HG03060 (cell line): Measurements from ENCODE around the gene FRMD4A.

Experiments
- ATAC-seq: cut with Tn5 transposase; IDR thresholded peaks from one replicate; pipeline ENCODE4 v1.9.1; 2021; ENCODE audit warnings: low read depth, moderate number of reproducible peaks; ENCODE audit not compliant: unreplicated experiment

Gene FRMD4A

DNA sequence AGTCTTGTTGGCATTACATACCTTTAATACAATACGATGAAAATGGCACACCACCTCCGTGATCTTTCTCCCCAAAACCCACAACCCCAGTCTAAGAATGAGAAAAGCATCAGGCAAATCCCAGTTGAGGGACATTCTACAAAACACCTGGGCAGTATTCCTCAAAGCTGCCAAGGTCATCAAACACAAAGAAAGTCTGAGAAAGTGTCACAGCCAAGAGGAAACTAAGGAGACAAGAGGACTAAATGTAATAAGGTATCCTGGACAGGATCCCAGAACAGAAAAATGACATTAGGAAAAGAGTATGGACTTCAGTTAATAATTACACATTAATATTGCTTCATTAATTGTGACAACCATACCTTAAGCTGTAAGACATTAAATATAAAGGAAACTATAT, 14.5 kb upstream of the FRMD4A start:
- ATAC-seq = no peak

DNA sequence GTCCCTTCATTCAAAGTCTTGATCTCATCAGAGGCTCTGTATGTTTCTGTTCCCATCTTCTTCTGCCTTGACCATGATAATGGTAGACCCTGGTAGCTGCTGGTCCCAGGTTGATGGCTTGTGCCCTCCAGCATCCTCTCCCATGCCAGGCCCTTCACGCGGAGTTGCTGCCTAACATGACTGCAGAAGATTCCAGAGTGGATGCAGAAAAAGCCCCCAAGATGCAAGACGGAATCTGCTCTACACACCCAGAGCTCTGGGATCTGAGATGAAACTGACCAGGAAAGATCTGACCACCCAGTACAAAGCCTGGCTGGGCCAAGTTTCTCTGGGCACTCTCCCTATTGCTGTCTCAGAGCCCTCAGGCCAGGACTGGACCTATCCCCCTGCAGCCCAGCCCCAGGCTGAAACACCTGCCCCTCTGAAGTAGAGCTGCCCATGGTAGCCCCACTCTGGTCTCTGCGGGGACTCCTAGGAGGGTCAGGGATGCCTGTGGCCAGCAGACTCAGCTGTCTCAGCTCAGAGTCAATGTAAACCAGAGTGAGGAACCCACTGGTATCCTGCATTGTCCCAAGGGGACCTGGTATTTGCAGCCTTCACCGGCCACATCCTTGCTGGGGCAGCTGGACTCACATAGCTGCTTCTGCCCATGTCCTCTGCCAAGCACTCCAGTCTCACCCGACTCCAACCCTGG, 9.5 kb upstream of the FRMD4A start:
- ATAC-seq = no peak

DNA sequence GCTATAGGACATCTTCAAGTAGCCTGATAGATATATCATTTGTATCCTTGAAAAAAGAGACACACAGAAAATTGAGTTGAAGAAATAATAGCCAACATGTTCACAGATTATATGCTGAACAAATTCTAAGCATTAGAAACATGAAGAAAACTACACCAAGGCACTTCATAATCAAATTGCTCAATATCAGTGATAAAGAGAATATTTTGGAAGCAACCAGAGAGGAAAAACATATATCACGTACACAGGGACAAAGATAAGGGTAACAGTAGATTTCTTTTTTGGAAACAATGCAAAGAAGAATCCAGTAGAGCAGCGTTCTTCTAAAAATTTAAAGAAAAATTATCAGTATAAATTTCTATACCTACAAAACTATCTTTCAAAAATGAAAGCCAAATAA, 6.0 kb upstream of the FRMD4A start:
- ATAC-seq = no peak

DNA sequence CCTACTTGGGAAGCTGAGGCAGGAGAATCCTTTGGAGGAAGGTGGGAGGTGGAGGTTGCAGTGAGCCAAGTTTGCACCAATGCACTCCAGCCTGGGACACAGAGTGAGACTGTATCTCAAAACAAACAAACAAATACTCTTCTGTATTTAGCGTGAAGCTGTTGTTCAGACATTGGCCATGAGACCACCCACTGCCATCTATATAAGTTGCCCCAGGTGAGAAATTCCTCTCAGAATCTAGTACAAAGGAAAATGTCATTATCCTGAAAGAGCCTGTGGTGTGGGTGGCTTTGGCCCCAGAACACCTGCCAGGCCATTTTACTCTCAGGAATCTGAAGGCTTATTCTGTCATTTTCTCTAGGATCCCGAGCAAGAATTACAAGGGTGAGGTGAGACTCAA, 4.0 kb upstream of the FRMD4A start:
- no peak for ATAC-seq

DNA sequence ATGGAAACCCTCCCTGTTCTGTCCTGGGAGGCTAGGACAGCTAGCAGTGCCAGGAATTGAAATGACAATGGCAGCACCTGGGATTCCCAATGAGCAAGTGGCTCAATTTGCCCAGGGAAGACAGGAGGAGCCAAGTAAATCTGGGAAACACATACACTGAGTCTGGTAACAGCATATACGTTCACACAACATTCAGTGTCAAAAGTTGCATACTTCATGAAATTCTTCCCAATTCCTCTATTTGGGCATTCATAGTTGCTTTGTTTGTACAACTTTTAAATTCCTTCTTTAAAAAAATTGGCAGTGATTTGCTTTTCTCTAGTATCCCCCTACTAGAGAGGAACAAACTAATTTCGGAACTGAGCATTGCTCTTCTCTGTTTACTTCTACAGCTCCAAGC, 2.9 kb upstream of the FRMD4A start:
- ATAC-seq = no peak

DNA sequence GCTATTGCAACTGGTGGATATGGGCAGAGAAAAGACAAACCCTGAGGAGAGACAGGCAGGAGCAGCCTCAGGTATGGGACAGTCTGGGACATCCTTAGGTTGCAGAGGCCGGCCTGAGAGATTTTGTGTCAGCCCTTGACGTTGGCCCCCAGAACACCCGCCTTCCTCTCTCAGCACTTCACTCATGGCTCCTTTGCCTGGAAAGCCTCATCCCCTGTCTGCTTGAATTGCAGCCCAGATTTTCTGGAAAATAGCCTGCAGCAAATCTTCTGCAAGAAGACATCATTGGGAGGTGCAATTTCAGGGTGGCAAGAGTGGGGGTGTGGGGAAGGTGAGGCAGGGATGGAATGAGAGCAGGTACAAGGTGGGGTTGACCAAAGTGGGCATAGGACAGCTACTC, 2.2 kb upstream of the FRMD4A start:
- ATAC-seq = no peak

DNA sequence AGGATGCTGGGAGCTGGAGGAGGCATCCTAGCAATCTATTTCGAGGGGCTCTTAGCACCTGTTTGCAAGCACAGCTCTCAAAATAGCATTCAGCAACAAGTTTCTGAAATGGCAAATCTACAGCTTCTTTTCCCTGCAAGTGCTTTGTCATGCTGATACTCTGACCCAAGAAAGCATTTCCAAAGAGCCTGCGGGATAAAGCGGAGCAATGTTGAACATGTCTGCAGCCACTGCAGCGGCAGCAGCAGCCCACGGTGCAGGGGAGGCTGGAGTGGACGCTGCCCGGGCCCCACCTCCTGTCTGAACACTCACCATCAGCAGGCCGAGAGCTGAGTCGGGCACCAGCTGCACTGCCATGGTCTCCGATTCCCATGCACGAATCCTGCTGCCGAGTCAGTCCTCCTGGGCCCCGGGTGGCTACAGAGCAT, 964 bp downstream of the FRMD4A start:
- ATAC-seq = no peak

DNA sequence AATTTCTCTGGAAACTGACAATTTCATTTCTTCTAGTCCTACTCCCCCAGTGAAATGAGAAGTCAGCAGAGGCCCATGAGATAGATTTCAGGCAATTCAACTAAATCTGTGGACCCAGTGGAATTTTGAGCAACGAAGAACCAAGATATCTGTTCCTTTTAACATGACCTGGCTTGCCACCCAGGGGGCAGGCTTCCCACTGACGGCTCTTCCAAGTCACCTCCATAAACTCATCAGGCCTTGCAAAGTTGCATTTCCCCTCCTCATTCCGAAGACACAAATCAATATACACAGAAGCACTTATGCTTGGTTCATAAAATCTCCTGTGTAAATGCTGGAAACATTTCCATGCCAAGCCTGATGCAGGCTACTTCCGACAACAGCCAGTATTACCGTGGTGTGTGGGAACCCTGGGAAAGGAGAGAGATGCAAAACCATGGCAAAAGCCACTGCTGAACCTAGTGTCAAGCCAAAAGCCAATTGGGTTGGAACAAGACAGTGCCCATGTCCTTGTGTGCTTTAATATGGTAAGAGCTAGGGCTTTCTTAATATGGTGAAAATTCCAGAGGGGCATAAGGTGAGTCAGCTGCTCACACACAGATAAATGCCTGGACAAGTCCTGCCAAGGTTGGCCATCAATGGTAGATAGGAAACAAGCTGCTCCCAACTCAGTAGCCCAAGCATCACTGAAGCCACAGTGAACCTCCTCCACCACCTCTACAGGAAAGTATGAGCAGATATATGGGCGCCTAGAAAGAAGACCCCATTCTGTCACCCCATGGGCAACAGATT, 1.6 kb downstream of the FRMD4A start:
- ATAC-seq = no peak

DNA sequence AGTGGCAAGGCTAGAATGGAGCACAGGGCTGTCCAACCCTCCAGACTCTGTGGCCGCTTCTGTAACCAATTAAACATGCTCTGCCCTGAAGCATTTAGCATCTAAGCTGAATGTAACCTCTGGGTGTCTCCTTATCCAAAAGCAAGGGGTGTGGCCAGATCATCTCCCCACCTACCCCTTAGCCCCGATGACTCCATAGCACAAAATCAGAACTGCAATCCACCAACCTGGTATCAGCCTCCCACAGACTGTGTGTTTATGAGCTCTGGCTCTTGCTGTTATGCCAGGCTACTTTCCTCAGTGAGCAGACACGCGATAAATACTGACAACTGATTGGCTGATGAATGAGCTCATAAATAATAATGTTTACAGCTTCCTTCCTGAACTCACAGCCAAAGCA, 3.2 kb downstream of the FRMD4A start:
- no peak for ATAC-seq

DNA sequence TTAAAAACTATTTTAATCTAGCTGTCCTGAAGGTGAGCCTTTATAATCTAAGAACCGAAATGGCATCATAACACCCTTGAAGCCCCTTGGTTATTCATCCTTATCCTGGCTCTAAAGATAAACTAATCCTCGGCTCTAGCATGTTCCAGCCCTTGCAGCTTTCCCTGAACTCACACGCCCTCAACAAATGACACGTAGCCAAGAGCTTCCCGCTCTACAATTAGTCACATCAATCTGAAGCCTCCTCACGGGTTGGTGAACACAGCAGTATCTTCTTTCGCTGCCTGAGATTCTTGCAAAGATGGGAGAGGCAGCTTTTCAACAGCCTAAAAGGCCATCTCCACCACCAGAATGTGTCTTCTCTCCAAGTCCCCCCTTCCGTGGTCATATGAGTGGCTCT, 4.1 kb downstream of the FRMD4A start:
- ATAC-seq = no peak

DNA sequence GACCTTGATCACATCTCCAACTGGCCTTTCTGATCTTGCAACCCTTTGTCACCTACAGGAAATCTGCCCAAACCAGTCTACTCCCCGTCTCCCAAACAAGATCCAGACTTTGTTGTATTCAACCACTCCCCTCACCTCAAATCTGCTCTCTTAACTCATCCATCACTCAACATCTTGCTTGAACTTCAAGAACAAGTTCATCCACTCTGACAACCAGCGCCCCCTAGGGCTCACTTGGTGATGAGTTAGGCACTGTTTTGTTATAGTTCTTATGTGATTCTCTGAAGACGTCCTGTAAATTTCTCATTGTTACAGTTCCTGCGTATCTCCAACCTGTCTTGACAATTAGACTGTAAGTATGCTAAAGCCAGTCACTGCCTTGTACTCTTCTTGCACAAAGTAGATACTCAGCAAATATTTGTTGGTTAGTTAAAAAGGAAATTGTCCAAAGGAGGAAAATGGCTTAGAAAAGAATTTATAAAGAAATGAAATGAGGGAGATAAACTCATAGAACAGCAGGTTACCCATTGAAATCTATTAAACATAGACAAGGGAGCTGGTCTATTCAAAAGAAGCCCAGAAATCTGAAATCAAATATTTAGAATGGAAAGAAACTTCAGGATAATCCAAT, 5.3 kb downstream of the FRMD4A start:
- ATAC-seq = no peak

DNA sequence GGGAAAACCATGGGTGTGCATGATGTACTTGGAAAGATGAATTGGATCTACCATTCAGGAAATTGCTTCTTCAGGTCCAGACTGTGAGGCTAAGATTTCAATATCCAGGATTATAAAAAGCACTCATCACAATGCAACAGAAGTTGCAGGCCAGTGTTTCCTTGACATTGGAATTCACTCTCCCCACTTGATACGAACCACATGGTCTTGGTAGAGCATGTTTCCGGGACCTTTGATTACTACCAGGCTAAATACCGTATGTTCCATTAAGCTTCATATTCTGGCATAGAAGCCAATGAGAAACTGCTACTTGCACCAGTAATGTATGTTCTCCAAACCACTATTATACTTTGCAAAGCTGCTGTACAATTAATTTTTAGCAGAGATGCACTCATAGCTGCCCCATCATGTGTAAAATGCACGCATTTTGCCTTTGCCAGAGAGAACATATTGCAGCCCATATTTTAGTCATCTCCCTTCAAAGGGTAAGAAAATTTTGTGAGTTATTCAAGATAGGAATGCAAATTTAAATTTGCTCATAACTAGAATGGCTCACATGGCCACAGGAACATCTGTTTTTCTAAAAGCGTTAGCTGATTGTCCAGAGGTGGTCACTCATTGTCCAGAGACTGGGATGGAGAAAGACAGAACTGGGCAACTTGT, 8.1 kb downstream of the FRMD4A start:
- no peak for ATAC-seq

DNA sequence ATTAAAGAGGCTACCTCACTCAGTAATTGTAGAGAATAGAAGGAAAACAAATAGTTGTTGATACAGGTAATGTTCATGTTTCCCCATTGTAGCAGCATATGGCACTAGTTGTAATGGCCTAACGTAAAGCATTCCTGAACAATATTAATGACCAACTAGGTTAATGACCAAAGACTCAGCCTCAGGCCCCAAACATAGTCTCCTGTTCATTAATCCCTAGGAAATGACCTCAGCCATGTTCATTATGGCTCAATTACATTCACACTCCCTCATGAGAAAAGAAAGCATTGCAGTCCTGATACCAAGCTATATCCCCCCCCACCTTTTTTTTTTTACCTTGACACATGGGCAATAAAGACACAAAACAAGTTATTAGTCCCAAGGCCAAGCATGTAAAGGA, 12.7 kb downstream of the FRMD4A start:
- no peak for ATAC-seq

DNA sequence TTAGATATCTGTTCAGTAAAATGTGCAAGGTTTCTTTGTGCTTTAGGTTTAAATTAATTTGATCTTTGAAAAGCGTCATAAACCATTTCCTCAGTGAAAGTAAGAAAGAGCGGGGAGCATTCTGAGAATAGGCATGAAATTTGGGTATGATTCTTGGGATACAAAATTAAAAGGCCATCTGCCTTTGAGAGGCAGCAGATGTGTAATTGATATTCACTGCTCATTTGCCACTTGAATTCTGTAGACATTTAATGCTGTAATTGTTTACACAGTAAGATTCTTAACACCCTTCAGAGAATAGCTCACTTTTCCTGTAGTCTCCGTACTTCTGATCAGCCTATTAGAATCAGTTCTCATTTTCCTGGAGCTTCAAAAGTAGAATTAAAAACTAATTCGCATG, 18.7 kb downstream of the FRMD4A start:
- ATAC-seq = no peak

DNA sequence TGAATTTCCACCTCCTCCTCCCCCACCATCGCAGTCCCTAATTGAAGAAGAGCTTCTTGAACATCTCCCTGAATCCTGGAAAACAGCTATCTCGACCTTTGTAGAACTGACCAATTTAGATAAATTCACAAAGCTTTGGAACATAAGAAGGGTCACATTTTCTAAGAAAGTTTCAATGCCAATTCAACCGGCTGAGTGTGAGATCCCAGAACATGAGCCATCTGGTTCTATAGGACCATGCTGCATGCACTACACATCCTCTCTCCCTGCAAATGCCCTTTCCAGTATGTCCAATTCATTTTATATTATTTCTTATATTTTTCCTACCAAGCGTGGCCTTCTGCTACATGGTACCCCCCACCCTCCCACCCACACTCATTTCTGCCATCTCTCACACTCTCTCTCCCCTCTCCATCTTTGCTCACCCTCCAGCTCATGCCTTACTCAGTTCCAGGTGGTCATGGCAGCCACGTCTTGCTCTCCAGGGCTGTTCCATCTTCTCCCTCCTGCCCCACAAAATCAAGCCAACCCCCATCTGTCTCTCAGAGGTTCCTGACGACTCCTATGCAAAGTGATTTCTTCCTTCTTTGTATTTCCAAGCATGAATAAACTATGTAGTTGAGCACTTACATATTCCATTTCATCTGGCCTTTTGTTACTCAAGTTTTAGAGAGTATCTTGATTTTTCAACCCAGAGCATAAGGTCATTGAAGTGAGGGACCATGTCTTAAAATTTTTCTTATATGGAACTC, 19.3 kb downstream of the FRMD4A start:
- no peak for ATAC-seq

DNA sequence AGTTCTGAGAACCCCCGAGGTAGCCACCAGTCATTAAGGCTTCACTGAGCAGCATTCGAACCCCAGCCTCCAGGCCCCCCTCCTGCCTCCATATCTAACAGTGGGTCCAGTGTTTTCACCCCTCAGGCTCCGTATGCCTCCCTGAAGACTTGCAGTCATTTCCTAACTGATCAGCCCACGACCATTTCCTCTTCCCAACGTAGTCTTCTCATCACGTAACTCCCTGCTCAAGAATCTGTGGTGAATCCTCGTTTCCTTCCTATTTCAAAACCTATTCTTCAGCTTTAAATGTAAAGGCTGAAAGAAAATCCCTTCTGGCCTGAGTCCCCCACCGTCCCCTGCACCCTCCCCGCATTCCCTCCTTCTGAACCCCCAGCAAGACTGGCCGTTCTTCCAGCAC, 21.1 kb downstream of the FRMD4A start:
- ATAC-seq = no peak

DNA sequence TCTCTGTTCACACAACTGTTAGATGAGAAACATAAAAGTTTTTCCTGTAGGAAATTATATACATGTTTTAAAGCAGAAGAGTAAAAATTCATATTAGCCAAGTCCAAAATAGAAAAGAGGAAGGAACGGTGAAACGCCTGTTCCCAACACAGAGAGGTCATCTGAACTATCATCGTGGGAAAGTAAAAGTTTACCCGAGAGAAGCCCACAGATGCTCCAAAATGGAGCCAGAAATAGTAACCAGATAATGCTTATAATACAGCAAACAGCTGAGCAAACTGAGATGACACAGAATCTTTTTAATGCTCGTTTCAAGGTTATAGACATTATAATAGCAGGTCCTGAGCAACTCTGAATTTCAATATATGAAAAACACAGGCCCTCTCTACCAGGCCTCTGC, 24.5 kb downstream of the FRMD4A start:
- no peak for ATAC-seq

DNA sequence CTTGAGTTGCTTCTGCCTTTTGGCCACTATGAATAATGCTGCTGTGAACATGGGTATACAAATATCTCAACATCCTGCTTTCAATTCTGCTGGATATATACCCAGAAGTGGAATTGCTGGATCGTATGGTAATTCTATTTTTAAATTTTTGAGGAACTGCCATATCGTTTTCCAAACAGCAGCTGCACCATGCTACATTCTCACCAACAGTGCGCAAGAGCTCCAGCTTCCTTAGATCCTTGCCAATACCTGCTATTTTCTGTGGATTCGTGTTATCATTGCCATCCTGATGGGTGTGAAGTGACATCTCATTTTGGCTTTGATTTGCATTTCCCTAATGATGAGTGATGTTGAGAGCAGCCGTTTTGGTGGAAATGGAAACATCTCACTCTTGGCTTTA, 26.7 kb downstream of the FRMD4A start:
- no peak for ATAC-seq

DNA sequence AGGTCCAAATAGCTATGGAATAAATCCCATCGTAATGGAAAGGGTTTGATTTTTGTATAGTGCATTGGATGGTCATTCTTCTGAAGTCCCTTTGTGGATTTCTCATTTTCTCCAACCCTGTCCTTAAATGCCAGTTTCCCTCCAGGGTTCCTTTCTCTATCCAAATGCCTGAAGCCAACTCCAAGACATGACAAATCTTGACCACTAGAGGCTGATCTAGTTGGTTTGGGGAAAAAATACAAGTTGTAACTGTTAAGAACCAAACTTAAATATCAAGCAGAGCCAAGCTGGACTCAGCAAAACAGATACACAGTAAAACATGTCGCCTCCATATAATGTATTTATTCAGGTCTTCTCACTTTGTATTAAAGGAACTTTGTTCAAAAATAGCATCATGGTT, 28.7 kb downstream of the FRMD4A start:
- no peak for ATAC-seq

DNA sequence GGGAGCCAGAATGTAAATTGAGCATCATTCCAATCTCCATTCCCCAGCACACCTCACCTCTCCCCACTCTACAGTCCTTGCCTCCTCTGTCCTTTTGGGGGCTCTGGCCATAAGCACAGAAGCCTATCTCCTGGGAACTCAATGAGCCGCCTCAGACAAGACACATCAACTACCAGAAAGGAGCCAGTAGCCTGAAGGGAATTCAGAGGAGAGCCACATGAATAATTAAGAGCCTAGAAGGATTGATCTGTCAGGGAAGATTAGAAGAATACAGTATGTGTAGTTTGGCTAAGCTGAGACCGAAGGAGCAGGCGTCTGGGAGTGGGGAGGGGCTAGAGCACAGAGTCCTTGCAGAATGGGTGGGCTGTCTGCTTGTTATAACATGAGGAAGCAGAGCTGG, 31.2 kb downstream of the FRMD4A start:
- ATAC-seq = no peak
